ENCODE measurements around the gene ITPK1. TPM values are rescaled to one million over a fixed set of nuclear protein-coding genes. Genes with fewer than 3 reads are reported as not detected.
"Not testable (repeated sequence)": the region's sequence is repeated elsewhere in the genome, so short reads cannot be mapped to it uniquely, and the experiment has no call there.

The ITPK1 gene
- total RNA-seq, 1 experiment from 2014 or later: 60.1 TPM

DNA sequence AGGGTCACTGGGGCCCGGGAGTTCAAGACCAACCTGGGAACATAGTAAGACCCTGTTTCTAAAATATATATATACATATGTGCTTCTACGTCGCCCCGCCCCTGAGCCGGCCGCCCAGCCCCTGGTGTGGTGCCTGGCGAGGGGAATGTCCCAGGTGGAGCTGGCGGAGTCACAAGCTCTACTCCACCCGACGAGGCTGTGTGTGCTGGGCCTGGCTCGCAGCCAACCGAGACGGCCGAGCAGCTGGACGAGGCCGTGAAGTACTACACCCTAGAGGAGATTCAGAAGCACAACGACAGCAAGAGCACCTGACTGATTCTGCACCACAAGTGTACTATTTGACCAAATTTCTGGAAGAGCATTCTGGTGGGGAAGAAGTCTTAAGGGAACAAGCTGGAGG is 22.1 kb upstream of the ITPK1 start:
- POLR2A ChIA-PET: no interaction called here
- no peak for DNase-seq
- no peaks in the 10 kb centered on the region for H3K9me3 Mint-ChIP-seq (ENCODE audit: unreplicated experiment)

GRCh38 chr14:93136508-93136907 is 20.8 kb upstream of the ITPK1 start:
- CTCF ChIA-PET, POLR2A ChIA-PET: not testable (repeated sequence)

More for the DNA sequence above, 22.1 kb upstream of the ITPK1 start:
- Mint-ChIP-seq H3K27ac (ENCODE audit: unreplicated experiment) (no peak overlapping the region), H3K4me1 (ENCODE audit: low read depth, unreplicated experiment) (peaks cover 6% of the 10 kb centered on the region), H3K27me3 (ENCODE audit: insufficient read depth, unreplicated experiment) (no peaks in the 10 kb centered on the region), H3K4me3 (ENCODE audit: unreplicated experiment) (no peak overlapping the region), H3K36me3 (ENCODE audit: insufficient read depth, unreplicated experiment) (peaks cover 6% of the 10 kb centered on the region)
- Histone ChIP-seq H3K4me3 (ENCODE audit: low read depth, low read length) (no peak overlapping the region), H3K9me3 (no peaks in the 10 kb centered on the region), H3K36me3 (ENCODE audit: control insufficient read depth, insufficient read depth, low read length) (no peaks in the 10 kb centered on the region), H3K27me3 (replicated peaks; ENCODE audit: control insufficient read depth, insufficient read depth, low read length) (no peaks in the 10 kb centered on the region), H3K4me1 (no peaks in the 10 kb centered on the region)
- intact Hi-C loops (cut with micrococcal nuclease; ENCODE audit: unreplicated experiment): no loop called here
- CTCF ChIA-PET: interaction anchor here (1.1 to 1.8 kb wide), 3 partner anchors 9 to 25 kb away, joined by 3 to 10 read pairs (median 4); no protein-coding TSS in a partner anchor
- TF ChIP-seq, protein P1, sequence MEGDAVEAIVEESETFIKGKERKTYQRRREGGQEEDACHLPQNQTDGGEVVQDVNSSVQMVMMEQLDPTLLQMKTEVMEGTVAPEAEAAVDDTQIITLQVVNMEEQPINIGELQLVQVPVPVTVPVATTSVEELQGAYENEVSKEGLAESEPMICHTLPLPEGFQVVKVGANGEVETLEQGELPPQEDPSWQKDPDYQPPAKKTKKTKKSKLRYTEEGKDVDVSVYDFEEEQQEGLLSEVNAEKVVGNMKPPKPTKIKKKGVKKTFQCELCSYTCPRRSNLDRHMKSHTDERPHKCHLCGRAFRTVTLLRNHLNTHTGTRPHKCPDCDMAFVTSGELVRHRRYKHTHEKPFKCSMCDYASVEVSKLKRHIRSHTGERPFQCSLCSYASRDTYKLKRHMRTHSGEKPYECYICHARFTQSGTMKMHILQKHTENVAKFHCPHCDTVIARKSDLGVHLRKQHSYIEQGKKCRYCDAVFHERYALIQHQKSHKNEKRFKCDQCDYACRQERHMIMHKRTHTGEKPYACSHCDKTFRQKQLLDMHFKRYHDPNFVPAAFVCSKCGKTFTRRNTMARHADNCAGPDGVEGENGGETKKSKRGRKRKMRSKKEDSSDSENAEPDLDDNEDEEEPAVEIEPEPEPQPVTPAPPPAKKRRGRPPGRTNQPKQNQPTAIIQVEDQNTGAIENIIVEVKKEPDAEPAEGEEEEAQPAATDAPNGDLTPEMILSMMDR (IDR thresholded peaks at IDR 0.05; ENCODE audit: insufficient read depth in 1 of 2, low read depth in 1 of 2, low read length in 1 of 2, severe bottlenecking in 1 of 2, unreplicated experiment in 1 of 2): no peak
- no TSS peak for BruUV-seq (replicated peaks)

GRCh38 chr14:93136009-93136408 is 20.3 kb upstream of the ITPK1 start:
- ChIA-PET CTCF (no interaction called here), POLR2A (no interaction called here)
- no peaks in the 10 kb centered on the region for H3K9me3 Mint-ChIP-seq (ENCODE audit: unreplicated experiment)
- H3K4me3 ChIP-seq (ENCODE audit: low read depth, low read length): no peak overlapping the region
- no TSS peak for BruUV-seq (replicated peaks)
- TF ChIP-seq, protein P1 (IDR thresholded peaks at IDR 0.05; ENCODE audit: insufficient read depth in 1 of 2, low read depth in 1 of 2, low read length in 1 of 2, severe bottlenecking in 1 of 2, unreplicated experiment in 1 of 2): no peak
- H3K9me3 ChIP-seq: no peaks in the 10 kb centered on the region
- no peaks in the 10 kb centered on the region for H3K4me1 ChIP-seq
- H3K4me1 Mint-ChIP-seq (ENCODE audit: low read depth, unreplicated experiment): peaks cover 6% of the 10 kb centered on the region
- no peak for DNase-seq
- no peaks in the 10 kb centered on the region for H3K27me3 Mint-ChIP-seq (ENCODE audit: insufficient read depth, unreplicated experiment)
- no peak overlapping the region for H3K27ac Mint-ChIP-seq (ENCODE audit: unreplicated experiment)
- H3K36me3 ChIP-seq (ENCODE audit: control insufficient read depth, insufficient read depth, low read length): no peaks in the 10 kb centered on the region
- no peaks in the 10 kb centered on the region for H3K27me3 ChIP-seq (replicated peaks; ENCODE audit: control insufficient read depth, insufficient read depth, low read length)
- intact Hi-C loops (cut with micrococcal nuclease; ENCODE audit: unreplicated experiment): no loop called here
- H3K36me3 Mint-ChIP-seq (ENCODE audit: insufficient read depth, unreplicated experiment): peaks cover 6% of the 10 kb centered on the region
- H3K4me3 Mint-ChIP-seq (ENCODE audit: unreplicated experiment): no peak overlapping the region

More at GRCh38 chr14:93136508-93136907, 20.8 kb upstream of the ITPK1 start:
- DNase-seq; H3K27me3 Mint-ChIP-seq (ENCODE audit: insufficient read depth, unreplicated experiment); H3K4me3 Mint-ChIP-seq (ENCODE audit: unreplicated experiment); H3K4me3 ChIP-seq (ENCODE audit: low read depth, low read length); H3K36me3 ChIP-seq (ENCODE audit: control insufficient read depth, insufficient read depth, low read length); H3K9me3 ChIP-seq; H3K27ac Mint-ChIP-seq (ENCODE audit: unreplicated experiment); H3K27me3 ChIP-seq (replicated peaks; ENCODE audit: control insufficient read depth, insufficient read depth, low read length); BruUV-seq (replicated peaks); intact Hi-C loops (cut with micrococcal nuclease; ENCODE audit: unreplicated experiment); H3K36me3 Mint-ChIP-seq (ENCODE audit: insufficient read depth, unreplicated experiment); H3K9me3 Mint-ChIP-seq (ENCODE audit: unreplicated experiment); H3K4me1 Mint-ChIP-seq (ENCODE audit: low read depth, unreplicated experiment); H3K4me1 ChIP-seq: not testable (repeated sequence)

DNA sequence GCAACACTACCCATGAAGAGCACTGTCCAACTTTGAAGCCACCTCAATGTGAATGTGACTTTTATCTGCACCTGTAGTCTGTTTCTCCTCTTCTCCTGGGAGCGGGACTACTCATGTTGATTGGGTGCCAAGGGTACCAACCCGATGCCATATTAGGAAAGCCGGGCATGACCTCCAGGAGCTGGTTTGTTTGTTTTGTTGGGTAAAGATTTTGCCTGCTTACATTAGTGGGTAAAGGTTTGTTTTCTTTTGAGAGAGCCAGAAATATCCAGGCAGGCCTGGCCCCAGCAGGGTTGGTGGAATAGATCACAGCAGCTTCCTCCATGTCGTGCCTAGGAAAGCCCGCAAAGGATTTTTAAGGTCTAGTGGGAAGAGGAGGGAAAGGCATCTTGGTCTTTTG is 19.7 kb upstream of the ITPK1 start:
- intact Hi-C loops (cut with micrococcal nuclease; ENCODE audit: unreplicated experiment): no loop called here
- Mint-ChIP-seq H3K27ac (ENCODE audit: unreplicated experiment) (no peak overlapping the region), H3K36me3 (ENCODE audit: insufficient read depth, unreplicated experiment) (peaks cover 6% of the 10 kb centered on the region), H3K4me1 (ENCODE audit: low read depth, unreplicated experiment) (peaks cover 6% of the 10 kb centered on the region), H3K9me3 (ENCODE audit: unreplicated experiment) (no peaks in the 10 kb centered on the region), H3K4me3 (ENCODE audit: unreplicated experiment) (no peak overlapping the region), H3K27me3 (ENCODE audit: insufficient read depth, unreplicated experiment) (no peaks in the 10 kb centered on the region)
- Histone ChIP-seq H3K36me3 (ENCODE audit: control insufficient read depth, insufficient read depth, low read length) (no peaks in the 10 kb centered on the region), H3K4me1 (no peaks in the 10 kb centered on the region), H3K9me3 (no peaks in the 10 kb centered on the region), H3K4me3 (ENCODE audit: low read depth, low read length) (no peak overlapping the region), H3K27me3 (replicated peaks; ENCODE audit: control insufficient read depth, insufficient read depth, low read length) (no peaks in the 10 kb centered on the region)
- TF ChIP-seq, protein P1 (IDR thresholded peaks at IDR 0.05; ENCODE audit: insufficient read depth in 1 of 2, low read depth in 1 of 2, low read length in 1 of 2, severe bottlenecking in 1 of 2, unreplicated experiment in 1 of 2): no peak
- POLR2A ChIA-PET: no interaction called here
- DNase-seq: no peak
- no TSS peak for BruUV-seq (replicated peaks)
- CTCF ChIA-PET: no interaction called here
